GDM1 (cell line): ENCODE results near the gene PVRIG.
A peak's percentile ranks its signal among the peaks of the same experiment; 100 is the strongest.
"Not testable (repeated sequence)": the region's sequence is repeated elsewhere in the genome, so short reads cannot be mapped to it uniquely, and the experiment has no call there.

Experiments
- DNase-seq: peaks from one replicate; lab custom pipeline; 2025; lab: John Stamatoyannopoulos, UW

PVRIG gene

GRCh38 chr7:100195222-100195621 lies 24.5 kb upstream of the PVRIG start:
- no peak for DNase-seq

- DNase-seq = not testable (repeated sequence)
These were observed 23.8 kb upstream of the PVRIG start for GRCh38 chr7:100195901-100196322.

DNA sequence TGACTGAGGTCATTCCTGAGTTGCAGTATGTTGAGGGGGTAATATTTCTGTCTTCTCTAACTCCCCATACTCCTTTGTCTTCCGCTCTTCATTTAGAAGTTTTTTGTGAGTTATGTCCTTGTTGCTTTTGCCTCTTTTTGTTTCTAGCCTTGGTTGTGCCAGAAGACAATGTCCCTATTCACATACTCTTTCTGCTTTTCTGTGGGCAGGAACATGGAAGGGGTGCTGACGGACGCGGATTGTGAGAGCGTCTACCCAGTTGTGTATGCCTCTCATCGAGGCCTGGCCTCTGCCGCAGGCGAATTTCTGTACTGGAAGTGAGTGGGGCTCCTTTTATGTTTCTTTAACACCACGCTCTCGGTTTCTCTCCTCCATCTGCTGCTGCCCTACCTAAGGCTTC lies 21.5 kb upstream of the PVRIG start:
- no peak for DNase-seq

- DNase-seq = no peak
These were observed 19.1 kb upstream of the PVRIG start for GRCh38 chr7:100200693-100201092.

DNA sequence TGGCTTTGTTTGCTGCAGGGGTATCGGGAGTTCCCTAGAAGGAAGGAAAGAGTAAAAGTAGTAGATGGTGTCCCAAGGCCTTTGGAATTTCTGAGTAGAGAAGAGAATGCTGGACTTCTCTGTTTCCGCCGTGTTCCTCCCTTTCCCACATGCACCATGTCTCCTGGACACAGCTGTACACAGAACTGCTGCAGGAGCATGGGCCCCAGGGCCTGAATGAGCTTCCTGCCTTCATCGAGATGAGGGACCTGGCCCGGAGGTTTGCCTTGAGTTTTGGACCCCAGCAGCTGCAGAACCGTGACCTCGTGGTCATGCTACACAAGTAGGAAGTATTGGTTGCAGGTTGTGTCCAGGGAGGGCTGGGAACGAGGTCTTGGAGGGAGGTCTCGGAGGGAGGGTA lies 15.3 kb upstream of the PVRIG start:
- DNase-seq = no peak

- DNase-seq = no peak
These were observed 10.8 kb upstream of the PVRIG start for GRCh38 chr7:100208911-100209408.

DNA sequence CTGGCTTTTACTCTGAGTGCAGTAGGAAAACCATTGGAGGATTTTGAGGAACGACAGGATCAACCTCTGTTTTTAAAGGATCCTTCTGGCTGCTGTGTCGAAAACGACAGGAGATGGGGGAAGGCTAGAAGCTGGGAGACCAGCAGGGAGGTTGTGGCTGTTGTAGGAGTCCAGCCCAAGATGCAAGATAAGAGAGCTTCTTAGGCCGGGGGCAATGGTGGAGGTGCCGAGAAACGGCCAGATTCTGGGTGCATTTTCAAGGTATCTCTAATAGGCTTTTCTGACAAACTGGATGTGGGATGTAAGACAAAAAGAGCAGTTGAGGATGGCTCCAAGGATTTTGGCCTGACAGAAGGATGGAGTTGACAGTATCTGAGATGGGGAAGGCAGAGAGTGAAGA lies 10.3 kb upstream of the PVRIG start:
- DNase-seq = no peak

GRCh38 chr7:100210805-100211204 lies 8.9 kb upstream of the PVRIG start:
- no peak for DNase-seq

DNA sequence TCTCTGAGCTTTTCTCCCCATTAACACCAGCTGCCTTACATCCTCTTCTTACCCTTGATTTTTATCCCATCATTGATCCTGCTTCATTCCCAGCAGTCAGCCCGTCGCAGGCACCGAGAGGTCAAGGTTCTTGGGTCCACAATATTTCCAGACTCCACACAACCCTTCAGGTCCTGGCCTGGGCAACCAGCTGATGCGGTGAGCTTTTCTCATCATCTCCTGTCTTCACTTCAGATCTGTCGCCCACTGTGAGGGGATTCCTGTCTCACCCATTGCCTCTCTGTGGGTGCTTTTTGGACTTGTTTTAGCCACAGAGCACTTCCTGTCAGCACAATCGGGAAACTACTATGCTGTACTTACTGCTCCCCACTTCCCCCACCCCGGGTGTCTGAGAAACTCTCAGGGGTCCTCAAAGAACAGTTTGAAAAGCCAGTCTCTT lies 8.4 kb upstream of the PVRIG start:
- no peak for DNase-seq

GRCh38 chr7:100212631-100213286 lies 7.0 kb upstream of the PVRIG start:
- DNase-seq = no peak

DNA sequence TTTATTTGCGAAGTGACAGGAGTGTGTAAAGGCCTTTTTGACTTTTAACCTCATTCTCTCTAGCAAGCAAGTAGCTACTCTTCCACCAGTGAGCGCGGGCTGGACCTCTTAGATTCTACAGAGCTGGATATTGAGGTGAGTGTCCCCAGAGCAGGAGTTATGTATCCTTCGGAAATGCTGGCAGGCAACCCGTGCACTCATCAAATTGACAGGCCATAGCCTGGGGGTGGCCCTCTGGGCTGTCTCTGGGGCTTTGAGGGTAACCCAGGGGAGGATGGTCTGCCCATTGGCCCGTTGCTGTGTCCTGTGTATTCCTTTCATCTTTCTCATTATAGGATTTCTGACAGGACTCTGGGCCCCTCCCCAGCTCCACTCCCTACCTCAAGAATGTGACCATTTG lies 6.1 kb upstream of the PVRIG start:
- no peak for DNase-seq

DNA sequence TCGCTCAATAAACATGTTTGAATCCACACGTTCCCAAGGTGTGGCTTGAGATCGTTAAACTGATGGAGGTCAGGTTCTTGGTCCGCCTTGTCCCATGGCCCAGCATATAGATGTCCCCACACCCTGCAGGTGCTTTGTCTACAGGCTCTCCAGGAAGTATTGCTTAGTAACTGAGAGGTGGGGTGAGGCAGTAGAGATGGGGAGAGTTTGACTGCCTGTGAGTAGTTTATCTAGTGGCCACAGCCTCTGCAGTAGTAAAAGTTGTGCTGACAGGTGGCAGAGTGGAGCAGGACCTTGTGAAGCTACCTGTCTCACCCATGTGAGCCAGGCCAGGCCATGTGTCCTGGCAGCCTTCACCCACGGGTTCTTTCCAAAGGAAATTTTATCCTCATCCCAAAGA lies 5.4 kb upstream of the PVRIG start:
- DNase-seq = not testable (repeated sequence)

DNA sequence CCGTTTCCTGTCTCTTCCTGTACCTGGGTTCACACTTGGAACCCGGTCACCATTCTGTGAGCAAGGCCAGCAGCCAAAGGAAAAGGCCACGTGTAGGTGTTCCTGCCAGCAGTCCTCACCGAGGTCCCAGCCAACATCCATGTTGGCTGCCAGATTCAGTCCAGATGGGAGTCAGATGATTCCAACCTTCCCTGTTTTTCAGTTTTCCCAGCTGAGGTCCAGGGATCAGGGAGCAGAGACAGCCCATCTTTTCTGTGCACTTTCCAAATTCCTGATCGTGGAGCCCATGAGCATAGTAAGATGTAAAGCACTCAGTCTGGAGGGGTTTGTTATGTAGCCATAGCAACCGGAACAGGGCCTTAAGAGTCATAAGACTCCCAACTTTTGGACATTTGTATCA lies 3.9 kb upstream of the PVRIG start:
- DNase-seq = no peak

DNA sequence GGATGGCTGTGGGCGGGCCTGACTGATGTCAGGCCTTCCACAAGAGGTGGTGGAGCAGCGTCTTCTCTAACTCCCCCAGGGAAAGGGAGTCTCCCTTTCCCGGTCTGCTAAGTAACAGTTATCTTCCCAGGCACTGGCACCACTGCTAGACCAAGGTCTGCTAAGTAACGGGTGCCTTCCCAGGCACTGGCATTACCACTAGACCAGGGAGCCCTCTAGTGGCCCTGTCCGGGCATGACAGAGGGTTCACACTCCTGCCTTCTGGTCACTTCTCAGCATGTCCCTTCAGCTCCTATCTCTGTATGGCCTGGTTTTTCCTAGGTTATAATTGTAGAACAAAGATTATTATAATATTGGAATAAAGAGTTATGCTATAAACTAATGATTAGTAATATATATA lies 1.8 kb upstream of the PVRIG start:
- DNase-seq = peak; percentile 38

DNA sequence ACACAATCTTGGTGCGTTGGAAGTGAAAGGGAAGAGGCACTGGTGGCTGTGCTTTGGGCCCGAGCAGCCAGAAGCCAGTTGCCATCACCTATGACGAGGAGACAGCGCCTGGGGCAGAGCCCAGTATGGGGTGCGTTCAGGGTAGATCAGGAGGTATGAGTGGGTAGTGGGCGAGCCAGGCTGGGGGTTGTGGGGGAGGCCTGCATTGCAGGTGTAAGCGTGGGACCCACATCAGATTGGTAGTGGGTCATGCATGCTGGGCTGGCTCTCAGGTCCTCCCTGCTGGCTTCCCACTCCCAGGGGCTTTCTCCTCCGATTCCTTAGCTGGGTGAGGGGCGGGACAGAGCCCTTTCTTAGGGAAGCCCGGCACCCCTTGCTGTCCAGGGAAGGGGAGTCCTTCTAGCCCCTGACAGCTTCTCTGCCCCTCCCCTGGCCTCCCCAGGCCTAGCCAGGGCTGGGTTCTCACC lies 445 bp upstream of the PVRIG start:
- DNase-seq = no peak

DNA sequence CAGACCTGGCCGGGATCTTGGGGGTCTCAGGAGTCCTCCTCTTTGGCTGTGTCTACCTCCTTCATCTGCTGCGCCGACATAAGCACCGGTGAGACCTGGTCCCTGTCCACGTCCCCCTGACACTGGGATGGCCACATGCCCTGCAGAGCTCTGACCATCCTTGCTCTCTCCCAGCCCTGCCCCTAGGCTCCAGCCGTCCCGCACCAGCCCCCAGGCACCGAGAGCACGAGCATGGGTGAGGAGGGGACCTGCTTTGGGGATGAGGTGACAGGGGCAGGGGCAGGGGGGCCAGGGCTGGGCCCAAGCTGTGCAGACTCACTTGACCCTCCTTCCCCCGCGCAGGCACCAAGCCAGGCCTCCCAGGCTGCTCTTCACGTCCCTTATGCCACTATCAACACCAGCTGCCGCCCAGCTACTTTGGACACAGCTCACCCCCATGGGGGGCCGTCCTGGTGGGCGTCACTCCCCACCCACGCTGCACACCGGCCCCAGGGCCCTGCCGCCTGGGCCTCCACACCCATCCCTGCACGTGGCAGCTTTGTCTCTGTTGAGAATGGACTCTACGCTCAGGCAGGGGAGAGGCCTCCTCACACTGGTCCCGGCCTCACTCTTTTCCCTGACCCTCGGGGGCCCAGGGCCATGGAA lies 959 bp downstream of the PVRIG start:
- DNase-seq = no peak

GRCh38 chr7:100221231-100221718 lies 1.5 kb downstream of the PVRIG start:
- no peak for DNase-seq

DNA sequence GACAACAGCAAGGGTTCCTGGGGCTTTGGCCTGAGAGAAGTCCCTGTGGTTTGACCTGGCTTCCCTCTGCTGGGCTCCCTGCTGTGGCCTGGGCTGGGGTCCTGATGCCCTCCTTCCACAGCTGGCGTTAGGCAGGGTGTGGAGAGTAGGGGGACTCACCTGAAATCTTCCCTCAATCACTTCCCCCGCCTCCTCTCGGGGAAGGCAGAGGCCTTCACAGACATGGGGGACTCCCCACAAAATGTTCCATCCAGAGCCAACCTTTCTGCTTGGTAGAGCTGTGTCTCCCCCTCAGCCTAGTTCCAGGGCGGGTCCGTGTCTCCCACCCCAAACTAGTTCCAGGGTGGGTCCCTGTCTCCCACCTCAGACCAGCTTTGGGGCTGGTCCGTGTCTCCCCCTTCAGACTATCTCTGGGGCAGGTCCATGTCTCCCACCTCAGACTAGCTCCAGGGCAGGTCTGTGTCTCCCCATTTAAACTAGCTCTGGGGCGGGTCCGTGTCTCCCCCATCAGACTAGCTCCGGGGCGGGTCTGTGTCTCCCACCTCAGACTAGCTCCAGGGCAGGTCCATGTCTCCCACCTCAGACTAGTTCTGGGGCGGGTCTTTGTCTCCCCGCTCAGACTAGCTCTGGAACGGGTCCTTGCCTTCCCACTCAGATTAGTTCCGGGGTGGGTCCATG lies 2.2 kb downstream of the PVRIG start:
- no peak for DNase-seq

DNA sequence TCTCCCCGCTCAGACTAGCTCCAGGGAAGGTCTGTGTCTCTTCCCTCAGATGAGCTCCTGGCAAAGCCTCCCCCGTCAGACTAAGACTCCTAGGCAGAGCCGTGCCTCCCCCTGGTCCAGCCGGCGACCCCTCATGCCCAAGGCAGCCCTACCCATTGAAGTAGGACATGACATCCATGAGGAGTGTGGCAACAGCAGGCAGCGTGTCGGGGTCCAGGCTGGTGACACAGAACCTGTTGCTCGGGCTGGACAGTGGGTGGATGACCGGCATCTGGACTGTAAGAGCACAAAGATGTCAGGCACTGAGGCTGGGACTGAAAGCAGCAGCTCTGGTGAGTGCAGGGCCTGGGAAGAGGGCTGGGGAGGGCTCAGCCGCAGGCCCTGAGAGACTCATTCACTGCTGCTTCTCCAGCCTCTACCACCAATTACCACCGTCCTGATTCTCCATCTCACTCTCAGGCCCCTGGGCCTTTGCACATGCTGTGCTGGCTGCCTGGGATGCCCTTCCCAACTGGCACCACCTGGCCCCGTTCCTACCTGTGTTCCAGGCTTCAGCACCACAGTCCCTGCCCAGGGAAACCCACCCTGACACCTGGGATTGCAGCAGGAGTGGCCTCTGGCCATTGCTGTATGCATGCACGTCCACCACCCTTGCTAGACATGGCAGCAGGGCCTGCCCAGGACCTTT lies 2.8 kb downstream of the PVRIG start:
- no peak for DNase-seq

DNA sequence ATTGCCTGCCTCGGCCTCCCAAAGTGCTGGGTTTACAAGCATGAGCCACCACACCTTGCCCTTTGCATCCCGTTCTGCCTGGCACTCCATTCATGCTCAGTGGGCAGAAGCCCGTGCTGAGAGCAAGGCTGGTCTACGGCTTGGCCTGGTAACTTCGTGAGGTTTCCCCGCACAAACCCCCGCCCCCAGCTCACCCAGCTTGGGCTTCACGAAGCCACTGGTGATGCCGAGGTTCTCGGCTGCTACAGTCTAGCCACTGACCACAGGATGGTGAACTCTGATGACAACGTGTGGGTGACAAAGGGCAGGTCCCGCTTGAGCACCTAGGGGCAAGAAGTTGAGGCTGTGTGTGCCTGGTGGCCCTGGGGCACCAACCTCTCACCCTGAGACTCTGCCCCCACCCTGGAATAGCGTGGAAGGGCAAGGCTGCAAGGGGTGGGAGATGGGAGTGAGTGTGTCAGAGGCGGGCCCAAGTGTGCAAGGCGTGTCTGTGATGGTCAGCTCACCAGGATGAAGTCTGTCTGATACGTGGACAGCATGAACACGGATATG lies 3.7 kb downstream of the PVRIG start:
- not testable (repeated sequence) for DNase-seq

DNA sequence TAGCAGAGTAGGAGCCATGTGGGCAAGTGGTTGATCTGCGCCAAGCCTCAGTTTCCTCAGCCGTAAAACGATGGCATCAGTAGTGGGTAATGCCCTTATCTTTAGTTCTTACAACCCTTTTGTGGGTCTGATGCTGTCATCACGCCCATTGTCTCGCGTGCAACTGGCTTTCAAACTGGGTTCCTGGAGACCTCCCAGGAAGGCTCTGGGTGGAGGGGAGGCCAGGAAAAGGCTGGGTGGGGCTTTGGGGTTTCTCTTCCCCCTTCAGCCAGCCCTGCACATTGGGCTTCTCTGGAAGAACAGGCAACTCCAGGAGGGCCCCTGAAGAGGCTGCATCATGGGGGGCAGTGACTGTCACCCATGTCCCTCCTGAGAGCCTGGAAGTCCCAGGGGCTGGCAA lies 5.1 kb downstream of the PVRIG start:
- not testable (repeated sequence) for DNase-seq
